HG03354 (cell line): Measurements from ENCODE around the gene TXLNG.
"Not testable (repeated sequence)": the region's sequence is repeated elsewhere in the genome, so short reads cannot be mapped to it uniquely, and the experiment has no call there.

Source experiments
- ATAC-seq: cut with Tn5 transposase; IDR thresholded peaks from one replicate; pipeline ENCODE4 v1.9.1; 2021; ENCODE audit warnings: mild to moderate bottlenecking; ENCODE audit not compliant: unreplicated experiment, poor library complexity, severe bottlenecking

Gene TXLNG

GRCh38 chrX:16786139-16786790 lies at the start of gene TXLNG:
TSS of gene TXLNG (plus strand) at chrX:16786466. CDS start at chrX:16786488, 22 bp downstream.
- ATAC-seq = peak; percentile 99

- no peak for ATAC-seq
Observed at GRCh38 chrX:16737024-16737423, 49.2 kb upstream of the TXLNG start.

- ATAC-seq = no peak
Observed at GRCh38 chrX:16739574-16739973, 46.7 kb upstream of the TXLNG start.

GRCh38 chrX:16743604-16744325 lies 42.5 kb upstream of the TXLNG start:
- ATAC-seq = no peak

GRCh38 chrX:16745102-16745501 lies 41.2 kb upstream of the TXLNG start:
- no peak for ATAC-seq

GRCh38 chrX:16745659-16746058 lies 40.6 kb upstream of the TXLNG start:
- no peak for ATAC-seq

GRCh38 chrX:16748425-16748824 lies 37.8 kb upstream of the TXLNG start:
- ATAC-seq = no peak

- no peak for ATAC-seq
Observed at GRCh38 chrX:16750136-16750535, 36.1 kb upstream of the TXLNG start.

- no peak for ATAC-seq
Observed at GRCh38 chrX:16754019-16754418, 32.2 kb upstream of the TXLNG start.

GRCh38 chrX:16756724-16757123 lies 29.5 kb upstream of the TXLNG start:
- ATAC-seq = no peak

GRCh38 chrX:16761500-16761899 lies 24.8 kb upstream of the TXLNG start:
- ATAC-seq = not testable (repeated sequence)

GRCh38 chrX:16762579-16762978 lies 23.7 kb upstream of the TXLNG start:
- ATAC-seq = no peak

GRCh38 chrX:16765594-16765993 lies 20.7 kb upstream of the TXLNG start:
- no peak for ATAC-seq

GRCh38 chrX:16770970-16771482 lies 15.2 kb upstream of the TXLNG start:
- ATAC-seq = no peak

- ATAC-seq = no peak
Observed at GRCh38 chrX:16771483-16772398, 14.5 kb upstream of the TXLNG start.

- ATAC-seq = no peak
Observed at GRCh38 chrX:16772460-16772859, 13.8 kb upstream of the TXLNG start.

GRCh38 chrX:16774746-16775145 lies 11.5 kb upstream of the TXLNG start:
- no peak for ATAC-seq

- no peak for ATAC-seq
Observed at GRCh38 chrX:16778545-16778944, 7.7 kb upstream of the TXLNG start.

GRCh38 chrX:16778993-16779392 lies 7.3 kb upstream of the TXLNG start:
- ATAC-seq = no peak

GRCh38 chrX:16779815-16780214 lies 6.5 kb upstream of the TXLNG start:
- not testable (repeated sequence) for ATAC-seq
